ENCODE results near the gene BPGM.
A peak's percentile ranks its signal among the peaks of the same experiment; 100 is the strongest.

The BPGM gene

DNA sequence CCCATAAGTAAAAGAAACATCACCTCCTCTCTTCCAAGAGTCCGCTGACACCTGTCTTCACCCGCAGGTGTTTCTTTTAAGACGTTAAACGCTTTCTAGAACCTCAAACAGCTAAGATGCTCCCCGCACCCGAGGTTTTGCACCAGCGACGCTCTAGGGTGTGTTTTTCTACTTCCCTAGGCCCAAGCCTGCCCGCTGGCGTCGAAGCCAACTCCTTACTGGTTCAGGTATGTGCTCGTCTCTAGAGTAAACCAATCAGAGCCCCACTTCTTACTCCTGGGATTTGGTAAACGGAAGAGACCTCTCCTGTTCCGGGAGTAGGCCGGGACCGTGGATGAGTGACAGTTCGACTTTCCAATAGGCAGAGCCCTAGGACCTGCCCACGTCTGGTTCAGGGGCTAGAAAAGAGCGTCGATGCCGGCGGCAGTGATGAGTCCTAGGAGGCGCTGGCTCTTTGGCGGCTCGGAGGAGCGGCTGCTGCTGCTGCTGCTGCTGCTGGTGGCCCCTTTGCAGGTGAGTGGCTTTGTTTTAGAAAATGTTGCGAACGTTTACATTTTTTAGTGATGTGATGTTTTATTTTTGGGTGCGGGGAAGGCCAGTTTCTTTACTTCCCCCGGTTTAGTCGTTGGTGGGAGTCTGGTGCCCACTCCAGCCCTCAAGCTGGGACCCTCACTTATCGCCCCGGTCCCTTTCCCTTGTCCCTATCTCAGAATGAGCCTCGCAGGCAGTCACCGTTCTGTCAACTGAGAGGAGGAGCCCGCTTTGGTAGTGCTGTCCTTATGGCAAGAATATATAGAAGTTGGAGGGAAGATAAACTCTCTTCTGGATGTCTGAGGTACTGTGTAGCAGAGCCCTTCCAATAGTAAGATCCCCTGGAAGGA lies at the start of gene BPGM:
Gene BPGM (plus strand): TSS at position 429 of the 881 bp plus-strand sequence. CDS start 14,655 bp downstream, outside the sequence.
- peak; percentile 100 for DNase-seq

DNA sequence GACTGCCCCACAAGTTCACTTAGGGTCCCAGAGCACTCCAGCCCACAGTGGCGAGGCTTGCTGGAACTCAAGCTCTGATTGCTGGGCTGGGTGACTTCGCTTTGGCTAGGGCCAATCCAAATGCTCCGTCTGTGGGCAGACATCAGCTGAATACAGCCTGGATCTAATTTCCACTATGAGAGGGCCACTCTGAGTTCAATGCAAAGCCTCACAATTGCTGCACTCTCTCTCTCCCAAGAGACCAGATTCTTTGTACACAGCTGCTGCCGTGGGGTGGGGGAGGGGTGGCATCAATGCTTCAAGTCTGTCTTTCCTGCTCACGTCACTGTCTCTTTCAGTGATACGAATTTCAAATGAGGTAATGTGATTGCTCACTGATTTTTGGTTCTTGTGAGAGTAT lies 47.3 kb upstream of the BPGM start:
- DNase-seq: no peak

DNA sequence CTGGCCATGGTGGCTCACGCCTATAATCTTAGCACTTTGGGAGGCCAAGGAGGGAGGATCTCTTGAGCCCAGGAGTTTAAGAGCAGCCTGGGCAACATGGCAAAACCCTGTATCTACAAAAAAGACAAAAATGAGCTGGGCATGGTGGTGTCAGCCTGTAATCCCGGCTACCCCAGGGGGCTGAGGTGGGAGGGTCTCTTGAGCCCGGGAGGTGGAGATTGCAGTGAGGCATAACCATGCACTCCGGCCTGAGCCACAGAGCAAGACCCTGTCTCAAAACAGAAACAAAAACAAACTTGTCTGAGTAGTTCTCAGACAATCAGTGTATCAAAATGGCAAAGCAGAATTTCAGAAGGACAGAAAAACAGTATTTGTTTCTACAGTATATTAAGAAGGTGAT lies 45.2 kb upstream of the BPGM start:
- no peak for DNase-seq

DNA sequence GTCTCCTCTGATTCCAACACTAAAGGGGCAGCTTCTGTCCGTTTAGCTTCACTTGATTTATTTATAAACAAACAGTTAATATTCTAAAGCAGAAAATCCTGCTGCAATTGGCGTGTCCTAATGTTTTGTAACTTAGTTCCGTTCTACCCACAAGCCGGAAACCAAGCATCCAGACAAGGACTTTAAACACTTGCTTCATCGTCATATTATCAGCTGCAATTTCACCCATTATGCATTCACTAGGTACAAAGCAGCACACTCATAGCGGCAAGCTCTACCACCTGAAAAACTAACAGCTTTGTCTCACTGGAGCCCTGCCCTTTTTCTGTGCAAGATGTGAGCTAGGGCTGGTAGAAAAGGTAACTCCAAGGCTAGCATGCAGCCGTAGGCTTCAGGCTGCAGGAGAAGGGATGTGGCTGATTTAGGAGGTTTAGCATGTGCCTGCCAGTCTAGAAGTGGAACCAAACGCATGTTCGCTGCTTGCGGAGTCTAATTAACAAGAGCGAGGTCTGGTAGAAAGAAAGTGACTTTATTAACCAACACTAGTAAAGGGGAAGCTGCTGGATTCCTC lies 43.7 kb upstream of the BPGM start:
- DNase-seq: no peak

DNA sequence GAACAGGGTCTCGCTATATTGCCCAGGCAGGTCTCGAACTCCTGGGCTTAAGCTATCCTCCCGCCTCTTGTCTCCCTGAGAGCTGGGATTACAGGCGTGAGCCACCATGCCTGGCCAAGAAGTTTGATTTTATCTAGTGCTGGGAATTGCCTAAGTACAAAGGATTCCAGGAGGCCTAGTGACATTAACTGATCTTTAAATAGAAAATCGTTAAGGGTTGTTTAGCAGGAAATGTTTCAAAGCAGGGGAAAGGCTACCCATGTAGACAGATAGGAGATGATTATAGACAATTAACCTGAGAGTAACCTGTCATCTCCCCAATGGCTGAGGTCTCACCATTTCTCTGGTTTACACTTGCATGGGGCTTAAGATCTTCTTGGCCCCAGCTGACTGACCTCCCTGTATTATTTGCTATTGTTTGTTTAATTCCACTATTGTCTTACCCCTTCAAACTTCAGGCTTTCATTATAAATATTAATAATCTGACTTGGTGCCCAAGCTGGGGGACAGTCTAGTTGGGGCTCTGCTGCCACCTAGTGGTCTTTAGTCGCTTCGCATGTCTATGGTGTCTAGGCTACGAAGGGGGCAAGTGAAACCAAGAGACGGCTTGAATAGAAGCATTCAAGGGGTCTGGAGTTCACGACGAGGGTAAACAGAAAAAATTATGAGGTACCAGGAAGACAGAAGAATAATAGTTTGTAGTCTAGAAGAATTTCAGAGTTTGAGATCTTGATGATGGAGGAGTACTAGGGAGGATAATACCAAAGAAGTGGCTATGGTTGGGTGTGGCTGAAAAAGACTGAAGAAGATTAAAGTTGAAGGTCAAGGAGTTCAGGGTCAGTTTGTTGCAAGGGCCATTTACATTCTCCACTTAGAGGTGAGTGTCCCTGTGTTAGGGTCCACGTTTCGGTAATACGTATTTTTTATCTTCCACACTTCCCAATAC lies 40.4 kb upstream of the BPGM start:
- peak; percentile 71 for DNase-seq

DNA sequence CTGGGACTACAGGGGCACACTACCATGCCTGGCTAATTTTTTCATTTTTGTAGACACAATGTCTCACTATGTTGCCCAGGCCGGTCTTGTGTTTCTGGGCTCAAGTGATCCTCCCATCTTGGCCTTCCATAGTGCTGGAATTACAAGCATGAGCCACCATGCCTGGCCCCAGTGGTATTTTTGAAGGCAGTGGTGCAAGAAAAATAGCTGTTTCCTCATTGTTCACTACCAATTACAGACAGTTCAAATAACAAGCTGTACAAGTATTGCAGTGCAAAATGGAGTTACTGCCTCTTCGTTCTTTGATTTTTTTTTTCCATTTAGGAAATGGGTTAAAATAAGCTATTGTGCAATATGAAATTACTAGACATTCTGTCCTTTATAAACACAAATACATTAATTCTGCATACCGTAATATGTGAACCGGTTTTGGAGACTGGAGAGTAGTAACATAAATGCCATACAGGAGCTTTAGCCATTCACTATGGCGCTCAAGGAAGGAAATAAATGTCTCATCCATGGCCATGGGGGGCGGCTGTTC lies 35.0 kb upstream of the BPGM start:
- no peak for DNase-seq

DNA sequence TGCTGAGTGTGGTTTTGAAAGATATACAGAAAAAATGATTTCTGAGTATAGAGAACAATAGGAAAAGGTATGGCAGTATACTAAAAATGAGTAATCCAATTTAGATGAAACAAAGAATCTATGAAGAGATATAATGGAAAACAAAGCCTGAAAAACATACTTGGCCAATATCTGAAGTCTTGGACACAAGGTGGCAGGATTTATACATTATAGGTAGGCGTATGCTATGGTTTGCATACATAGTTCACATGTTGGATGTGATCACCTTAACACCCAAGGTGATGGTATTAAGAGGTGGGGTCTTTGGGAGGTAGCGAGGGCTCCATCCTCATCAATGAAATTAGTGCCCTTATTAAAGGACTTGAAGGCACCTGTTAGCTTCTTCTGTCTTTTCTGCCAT lies 34.5 kb upstream of the BPGM start:
- no peak for DNase-seq

DNA sequence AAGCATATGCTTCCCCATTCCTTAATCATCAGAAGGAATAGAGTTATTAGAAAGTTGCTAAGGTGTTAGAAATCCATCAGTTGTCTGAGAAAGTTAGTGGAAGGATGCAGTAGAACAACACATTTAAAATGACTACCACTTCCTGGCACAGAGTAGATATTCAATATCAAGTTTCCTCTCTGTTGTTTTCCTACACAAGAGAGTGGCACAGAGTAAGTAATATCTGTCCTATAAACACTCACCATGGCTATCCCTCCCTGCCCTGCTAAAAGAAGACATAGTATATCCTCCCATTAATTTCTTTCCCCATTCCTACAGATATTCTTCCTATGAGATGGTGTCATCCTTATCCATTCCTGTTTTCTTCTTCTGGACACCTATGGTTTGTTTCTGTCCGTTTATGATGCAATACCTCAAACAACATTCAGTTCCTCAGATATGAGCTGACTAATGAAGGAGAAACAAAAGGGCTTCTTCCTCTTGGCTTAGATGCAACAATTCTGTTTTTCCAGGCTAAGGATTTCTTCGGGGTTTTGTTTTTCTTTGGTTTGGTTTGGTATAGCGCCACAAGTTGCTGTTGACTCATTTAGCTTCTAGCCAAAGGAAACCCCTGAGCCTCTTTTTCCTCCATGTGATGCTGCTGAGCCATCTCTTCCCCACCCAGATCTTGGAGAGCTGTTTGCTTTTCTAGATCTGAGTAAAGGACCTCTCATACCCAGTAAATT lies 32.9 kb upstream of the BPGM start:
- DNase-seq: peak; percentile 87

DNA sequence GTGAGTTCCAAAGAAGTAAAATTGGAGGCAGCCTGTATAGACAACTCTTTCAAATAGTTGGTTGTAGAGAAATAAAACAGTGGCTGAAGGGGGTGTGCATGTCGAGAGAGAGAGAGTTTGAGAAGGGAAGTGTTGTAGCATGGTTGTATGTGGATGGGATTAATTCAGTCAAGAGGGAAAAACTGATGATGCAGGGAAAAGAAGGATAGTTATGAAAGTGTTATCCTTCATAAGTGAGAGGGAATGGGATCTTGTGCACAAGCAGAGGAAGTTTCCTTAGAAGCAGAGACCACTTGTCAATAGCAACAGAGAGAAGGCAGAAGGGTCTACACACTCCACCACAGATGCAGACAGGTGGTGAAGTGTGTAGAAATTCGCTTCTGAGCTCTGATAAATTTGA lies 30.0 kb upstream of the BPGM start:
- DNase-seq: no peak

DNA sequence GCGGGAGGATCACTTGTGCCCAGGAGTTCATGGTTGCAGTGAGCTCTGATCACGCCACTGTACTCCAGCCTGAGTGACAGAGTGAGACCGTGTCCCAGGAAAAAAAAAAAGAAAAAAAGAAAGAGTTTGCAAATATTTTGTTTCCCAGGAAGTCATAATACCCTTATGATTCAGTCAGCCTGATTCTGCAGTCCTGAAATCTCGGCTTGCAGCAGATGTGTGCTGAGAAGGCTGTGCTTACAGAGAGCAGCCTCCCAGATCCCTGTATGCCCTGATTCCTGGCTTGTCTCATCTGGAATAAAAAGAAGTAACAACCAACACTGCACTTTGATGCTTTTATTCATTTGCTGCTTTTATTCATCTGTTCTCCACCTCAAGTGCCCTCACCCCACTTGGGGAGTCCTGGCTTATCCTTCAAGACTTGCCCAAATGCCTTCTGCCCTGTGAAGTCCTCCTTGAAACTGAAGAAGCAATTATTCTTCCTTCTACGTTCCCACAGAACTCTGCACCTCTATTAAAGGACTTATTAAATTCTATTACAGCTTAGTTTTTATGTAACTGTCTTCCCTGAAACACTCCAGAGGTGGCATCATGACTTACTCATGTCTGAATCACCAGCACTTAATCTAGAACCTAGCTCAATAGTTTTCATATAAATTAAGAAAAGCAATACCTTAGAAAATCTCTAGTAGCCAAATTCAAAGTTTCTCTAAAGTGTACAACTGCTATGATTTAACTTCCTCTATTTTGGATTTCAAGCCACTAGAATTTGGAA lies 27.7 kb upstream of the BPGM start:
- no peak for DNase-seq

DNA sequence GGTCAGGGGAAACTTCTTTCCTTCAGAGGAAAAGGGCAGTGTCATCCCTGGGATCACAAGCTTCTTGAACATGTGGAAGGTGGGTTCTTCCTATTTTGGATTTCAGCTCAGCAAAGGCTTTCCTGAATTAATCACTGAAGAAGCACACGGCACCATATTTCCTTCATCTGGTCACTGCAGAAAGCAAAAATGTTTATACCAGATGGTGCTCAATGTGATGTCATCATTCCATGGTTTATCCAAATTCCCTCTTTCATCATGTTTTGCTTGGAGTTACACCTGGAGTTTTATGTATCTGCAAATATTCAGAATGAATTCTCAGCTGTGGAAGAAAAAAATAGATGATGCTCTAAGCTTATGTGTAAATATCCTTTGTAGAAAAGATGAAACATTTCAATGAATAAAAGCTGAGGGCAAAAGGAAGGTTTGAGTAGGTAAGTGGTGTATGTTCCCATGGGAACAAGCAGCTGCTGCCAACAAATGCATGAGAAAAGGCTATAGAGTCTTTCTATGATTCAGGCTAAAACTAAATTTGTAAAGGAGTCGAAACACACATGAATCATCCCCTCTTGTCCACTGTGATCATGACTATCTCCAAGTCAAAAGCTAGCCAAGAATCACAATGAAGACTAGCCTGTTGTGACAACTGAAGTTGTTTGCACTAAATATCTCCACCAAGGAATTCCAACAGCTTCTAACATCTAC lies 26.9 kb upstream of the BPGM start:
- DNase-seq: no peak

DNA sequence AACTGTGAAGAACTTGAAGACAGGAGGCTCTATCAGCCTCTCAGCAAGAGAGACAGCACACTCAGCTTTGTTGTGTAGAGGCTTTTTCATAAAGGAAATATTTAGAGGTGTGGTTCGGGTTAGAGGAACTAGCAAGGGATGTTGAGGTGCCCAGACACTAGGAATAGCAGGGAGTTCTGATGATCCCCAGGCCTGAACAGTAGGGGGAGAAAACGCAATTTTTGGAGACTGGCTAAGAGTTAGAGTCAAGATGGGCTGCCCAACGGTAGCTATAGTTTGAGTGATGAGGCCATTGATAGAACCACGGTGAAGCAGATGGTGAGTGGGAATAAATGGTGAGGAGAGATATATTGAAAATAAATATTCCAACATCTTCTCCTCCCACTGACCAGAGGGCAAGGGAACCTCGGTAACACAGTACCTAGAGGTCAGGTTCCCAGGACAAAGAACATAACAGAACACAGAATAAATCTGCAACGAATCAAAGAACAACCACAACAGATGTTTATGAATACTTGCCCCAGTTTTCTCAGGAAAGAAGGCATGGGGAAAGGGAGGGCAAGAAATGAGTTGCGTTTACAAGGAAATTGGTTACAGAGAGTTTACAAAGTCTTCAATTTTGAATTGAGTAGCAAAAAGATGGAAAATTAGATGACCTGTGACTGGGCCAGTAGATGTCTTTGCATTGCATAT lies 24.2 kb upstream of the BPGM start:
- DNase-seq: no peak

DNA sequence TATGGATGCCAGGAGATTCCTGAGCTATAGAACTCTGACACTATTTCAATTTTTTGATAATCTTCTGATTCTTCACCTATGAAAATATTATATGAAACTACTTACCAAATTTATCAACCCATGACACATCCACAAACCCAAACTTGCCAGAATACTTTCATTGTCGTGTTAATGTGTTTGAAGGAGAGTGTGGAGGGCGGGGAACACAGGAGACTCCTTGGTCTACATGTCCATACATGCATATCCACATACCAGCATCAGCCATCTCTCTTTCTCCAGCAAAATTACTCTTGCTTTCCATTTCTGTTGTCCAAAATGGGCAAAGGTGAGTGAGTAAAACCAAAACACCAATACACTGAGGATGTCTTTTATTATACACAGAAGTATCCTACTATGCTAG lies 23.5 kb upstream of the BPGM start:
- no peak for DNase-seq

DNA sequence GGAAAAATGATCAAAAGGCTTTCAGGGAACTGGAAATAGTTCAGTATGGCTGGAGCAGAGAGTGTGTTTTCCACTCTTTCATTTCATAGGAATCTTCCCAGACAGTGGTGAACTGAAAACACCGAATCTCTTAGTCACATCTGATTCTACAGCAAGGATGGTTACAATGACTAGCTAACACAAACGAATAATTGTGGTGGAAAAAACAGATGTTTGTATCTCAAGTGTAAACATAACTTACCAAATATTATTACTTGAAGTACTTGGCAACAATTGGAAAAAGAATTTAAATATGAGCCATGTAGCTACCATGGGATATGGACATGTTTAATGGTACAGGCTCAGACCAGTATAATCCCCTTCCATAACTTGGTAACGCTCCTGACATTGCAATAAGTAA lies 21.1 kb upstream of the BPGM start:
- DNase-seq: no peak

DNA sequence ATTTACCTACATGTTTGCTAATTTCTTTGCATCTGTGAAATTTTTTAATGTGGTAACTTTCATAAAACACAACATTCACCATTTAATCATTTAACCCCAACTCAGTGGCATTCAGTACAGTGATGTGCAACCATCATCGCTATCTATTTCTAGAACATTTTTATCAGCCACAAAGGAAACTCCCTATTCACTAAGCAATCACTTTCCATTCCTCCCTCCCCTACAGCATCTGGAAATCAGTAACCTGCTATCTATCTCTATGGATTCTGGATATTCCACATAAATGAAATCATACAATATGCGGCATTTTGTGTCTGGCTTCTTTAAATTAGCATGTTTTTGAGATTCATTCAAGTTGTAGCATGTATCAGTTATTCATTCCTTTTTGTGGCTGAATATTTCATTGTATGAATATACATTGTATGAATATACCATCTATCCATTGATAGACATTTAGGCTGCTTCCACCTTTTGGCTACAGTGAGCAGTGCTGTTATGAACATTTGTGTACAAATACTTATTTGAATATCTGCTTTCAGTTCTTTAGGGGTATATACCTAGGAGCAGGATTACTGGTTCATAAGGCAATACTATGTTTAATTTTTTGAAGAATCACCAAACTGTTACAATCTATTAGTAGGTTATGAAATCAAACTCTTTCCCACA lies 19.4 kb upstream of the BPGM start:
- DNase-seq: no peak

DNA sequence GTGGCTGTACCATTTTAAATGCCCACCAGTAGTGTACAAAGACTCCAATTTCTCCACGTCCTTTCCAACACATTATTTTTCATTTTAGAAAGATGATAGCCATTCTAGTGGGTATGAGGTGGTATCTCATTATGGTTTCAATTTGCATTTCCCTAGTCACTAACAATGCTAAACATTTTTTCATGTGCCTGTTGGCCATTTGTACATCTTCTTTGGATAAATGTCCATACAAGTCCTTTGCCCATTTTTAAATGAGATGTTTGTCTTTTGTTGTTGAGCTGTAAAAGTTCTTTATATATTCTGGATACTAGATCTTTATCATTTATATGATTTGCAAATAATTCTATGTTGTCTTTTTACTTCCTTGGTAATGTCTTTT lies 18.9 kb upstream of the BPGM start:
- DNase-seq: no peak

DNA sequence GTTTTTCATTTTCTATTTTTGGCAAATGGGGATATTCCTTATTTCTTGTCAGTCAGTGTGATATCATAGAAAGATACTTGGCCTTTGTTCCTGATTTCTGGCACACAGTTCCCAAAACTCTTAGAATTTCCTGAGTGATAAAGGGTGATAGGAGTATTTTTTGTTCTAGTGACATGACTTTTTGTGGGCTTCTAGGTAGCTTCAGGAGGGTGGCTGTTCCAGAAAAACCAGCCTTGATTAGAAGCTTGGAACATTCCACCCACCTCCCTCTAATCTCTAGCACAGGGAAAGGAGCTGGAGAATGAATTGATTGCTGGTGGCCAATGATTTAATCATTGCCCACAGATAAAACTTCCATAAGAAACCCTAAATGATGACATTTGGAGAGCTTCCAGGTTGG lies 17.2 kb upstream of the BPGM start:
- DNase-seq: no peak

DNA sequence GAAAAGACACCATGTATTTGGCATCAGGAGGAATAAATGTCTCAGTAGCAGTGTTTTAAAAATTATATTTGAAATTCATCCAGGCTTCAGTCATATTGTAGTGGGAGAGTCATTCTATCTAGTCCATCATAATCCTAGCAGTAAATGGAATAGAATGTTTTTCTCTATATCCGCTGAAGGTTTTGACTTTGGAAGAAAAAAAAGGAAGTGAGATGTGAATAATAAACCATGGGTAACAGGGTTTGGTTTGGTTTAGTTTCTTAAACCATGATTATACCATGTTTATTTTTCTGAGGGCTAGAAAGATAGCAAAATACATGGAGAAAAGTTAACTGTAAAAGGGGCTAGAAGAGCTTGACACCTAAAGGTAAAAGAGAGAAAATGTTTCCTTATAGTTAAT lies 16.4 kb upstream of the BPGM start:
- DNase-seq: no peak

DNA sequence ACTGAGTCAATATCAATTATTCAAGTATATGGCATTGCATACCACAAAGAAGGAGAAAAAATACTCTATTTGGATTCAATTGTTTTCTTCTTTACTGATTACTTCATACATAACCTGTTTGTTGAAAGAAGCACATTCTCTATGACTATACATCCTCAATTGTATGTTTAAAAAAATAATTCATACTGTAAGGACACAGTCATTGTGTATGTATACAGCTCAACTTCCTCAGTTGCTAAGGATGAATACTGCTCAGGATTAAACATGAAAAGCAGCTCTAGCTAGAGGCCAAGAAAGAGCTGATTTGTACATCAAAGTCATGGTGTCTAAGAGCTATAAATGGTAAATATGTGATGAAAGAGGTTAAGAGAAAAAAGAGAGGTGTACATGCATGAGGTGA lies 15.8 kb upstream of the BPGM start:
- DNase-seq: no peak

DNA sequence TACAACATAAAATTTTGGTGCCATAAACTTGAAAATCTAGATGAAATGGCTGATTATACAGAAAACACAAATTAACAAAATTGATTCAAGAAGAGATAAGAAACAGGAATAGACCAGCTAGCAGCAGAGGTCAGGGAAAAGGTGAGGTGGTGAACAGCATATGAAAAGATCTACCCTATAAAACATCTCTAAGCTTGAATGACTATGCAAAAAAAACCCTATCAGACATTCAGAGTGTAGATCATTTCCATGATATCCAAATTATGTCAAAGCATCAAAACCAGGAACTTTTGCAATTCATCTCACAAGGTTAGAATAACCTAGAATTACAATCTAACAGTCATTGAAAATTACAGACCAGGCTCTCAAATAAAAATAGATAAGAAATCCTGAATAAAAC lies 14.6 kb upstream of the BPGM start:
- DNase-seq: no peak
